ENCODE measurements around the gene FGFBP2.
"Not testable (repeated sequence)": the region's sequence is repeated elsewhere in the genome, so short reads cannot be mapped to it uniquely, and the experiment has no call there.

Gene FGFBP2

GRCh38 chr4:15930314-15930713 lies 32.7 kb downstream of the FGFBP2 start:
- no peak for DNase-seq (ENCODE audit: low read depth in 2 of 2)

GRCh38 chr4:15929540-15929939 lies 33.4 kb downstream of the FGFBP2 start:
- DNase-seq (ENCODE audit: low read depth in 2 of 2) = no peak

- no peak for DNase-seq (ENCODE audit: low read depth in 2 of 2)
Observed at GRCh38 chr4:15928883-15929282, 34.1 kb downstream of the FGFBP2 start.

- DNase-seq (ENCODE audit: low read depth in 2 of 2) = no peak
Observed at GRCh38 chr4:15926486-15926885, 36.5 kb downstream of the FGFBP2 start.

GRCh38 chr4:15925830-15926229 lies 37.1 kb downstream of the FGFBP2 start:
- DNase-seq (ENCODE audit: low read depth in 2 of 2) = no peak

GRCh38 chr4:15921592-15921932 lies 41.4 kb downstream of the FGFBP2 start:
- no peak for DNase-seq (ENCODE audit: low read depth in 2 of 2)

- no peak for DNase-seq (ENCODE audit: low read depth in 2 of 2)
Observed at GRCh38 chr4:15920723-15921591, 42.0 kb downstream of the FGFBP2 start.

GRCh38 chr4:15918484-15919129 lies 44.4 kb downstream of the FGFBP2 start:
- DNase-seq (ENCODE audit: low read depth in 2 of 2) = no peak

- no peak for DNase-seq (ENCODE audit: low read depth in 2 of 2)
Observed at GRCh38 chr4:15917297-15917696, 45.7 kb downstream of the FGFBP2 start.

- not testable (repeated sequence) for DNase-seq (ENCODE audit: low read depth in 2 of 2)
Observed at GRCh38 chr4:15916358-15916757, 46.6 kb downstream of the FGFBP2 start.

- DNase-seq (ENCODE audit: low read depth in 2 of 2) = no peak
Observed at GRCh38 chr4:15914736-15915135, 48.2 kb downstream of the FGFBP2 start.

GRCh38 chr4:15914291-15914690 lies 48.7 kb downstream of the FGFBP2 start:
- DNase-seq (ENCODE audit: low read depth in 2 of 2) = no peak

- no peak for DNase-seq (ENCODE audit: low read depth in 2 of 2)
Observed at GRCh38 chr4:15913631-15913970, 49.4 kb downstream of the FGFBP2 start.

- DNase-seq (ENCODE audit: low read depth in 2 of 2) = no peak
Observed at GRCh38 chr4:15912961-15913630, 49.9 kb downstream of the FGFBP2 start.

- no peak for DNase-seq (ENCODE audit: low read depth in 2 of 2)
Observed at GRCh38 chr4:15912236-15912635, 50.7 kb downstream of the FGFBP2 start.
